Medulla oblongata (tissue), 1 donor: ENCODE measurements around the gene LCP1.

Experiments
- DNase-seq: peaks from one replicate; pipeline ENCODE4 v3.0.0-alpha.2; 2015; ENCODE audit errors: extremely low spot score

LCP1 gene

DNA sequence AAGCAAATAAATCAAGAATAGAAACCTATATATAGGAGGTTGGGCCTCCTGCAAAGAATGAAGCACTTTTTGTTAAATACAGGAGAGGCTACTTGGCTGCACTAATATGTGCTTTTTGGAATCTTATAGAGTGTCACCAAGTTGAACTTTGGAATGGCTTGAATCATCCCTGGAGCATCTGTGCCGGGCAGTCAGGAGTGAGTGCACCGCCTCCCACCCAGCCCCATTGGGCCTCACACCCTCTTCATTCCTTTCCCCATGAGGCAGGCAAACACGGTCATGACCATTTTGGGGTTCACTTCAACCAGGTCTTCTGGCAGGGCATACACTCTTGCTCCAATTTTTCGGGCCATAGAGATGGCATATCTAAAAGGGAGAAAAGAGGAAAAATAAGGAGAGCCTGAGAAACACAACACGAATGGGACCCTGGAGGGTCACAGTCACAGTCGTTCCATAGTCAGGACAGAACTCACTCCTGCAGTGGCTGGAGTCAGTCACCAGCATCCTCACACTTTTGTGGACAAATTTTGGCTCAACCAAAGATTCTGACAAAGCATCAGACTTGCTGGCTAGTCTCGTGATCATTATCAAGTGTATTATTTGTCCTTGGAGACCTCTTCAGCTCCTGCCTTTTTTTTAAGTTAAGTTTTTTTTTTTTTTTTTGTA lies 54.5 kb downstream of the LCP1 start:
- no peak for DNase-seq

- peak; percentile 95 for DNase-seq
Observed at GRCh38 chr13:46126552-46127357, 55.2 kb downstream of the LCP1 start.

GRCh38 chr13:46126056-46126455 lies 55.9 kb downstream of the LCP1 start:
- DNase-seq, result no peak

GRCh38 chr13:46124967-46125933 lies 56.7 kb downstream of the LCP1 start:
- no peak for DNase-seq

DNA sequence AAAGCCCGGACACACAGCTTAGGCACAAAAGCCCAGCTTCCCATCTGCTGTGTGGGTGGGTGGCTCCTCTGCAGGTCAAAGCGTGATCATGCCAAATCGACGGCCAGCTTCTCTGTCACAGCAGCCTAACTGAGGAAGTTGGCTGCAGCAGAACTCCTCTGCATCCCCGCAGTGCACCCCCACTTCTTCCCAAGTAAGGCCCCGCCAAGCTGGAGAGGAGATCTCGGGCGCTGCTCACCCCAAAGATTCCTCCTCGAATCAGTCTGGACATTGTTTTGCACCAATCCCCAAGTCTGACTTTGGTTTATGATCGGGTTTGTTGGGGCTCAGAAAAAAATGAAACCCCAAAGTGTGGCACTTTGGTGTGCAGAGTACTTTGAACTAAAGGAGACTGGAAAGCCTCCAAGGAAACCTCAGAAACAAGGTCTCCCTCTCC lies 57.4 kb downstream of the LCP1 start:
- no peak for DNase-seq

- no peak for DNase-seq
Observed at GRCh38 chr13:46122304-46122703, 59.7 kb downstream of the LCP1 start.

DNA sequence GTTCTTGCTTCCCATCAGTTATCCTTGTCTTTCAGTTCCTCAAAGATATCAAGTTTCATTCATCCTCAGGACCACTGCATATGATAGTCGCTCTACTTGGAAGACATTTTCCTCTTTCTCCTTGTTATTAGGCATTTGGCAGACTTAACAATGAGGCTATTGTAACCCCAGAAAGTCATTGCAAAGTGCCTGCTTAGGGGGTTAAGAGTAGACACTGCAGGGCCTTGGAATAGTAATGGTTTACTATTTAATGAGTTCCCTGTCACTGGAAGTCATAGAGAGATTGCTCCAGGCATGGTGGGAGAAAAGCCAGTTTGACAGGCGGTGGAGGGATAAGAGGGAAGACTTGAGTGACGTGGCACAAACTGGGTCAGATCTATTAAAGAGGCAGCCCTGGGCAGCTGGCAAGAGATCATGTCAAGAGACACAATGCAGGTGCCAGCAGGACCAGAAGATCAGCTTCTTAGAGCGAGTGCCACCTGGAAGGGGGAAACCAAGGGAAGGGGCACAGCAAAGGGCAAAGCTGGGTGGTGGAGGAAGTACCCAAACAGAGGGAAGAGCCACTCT lies 60.3 kb downstream of the LCP1 start:
- DNase-seq, result no peak

DNA sequence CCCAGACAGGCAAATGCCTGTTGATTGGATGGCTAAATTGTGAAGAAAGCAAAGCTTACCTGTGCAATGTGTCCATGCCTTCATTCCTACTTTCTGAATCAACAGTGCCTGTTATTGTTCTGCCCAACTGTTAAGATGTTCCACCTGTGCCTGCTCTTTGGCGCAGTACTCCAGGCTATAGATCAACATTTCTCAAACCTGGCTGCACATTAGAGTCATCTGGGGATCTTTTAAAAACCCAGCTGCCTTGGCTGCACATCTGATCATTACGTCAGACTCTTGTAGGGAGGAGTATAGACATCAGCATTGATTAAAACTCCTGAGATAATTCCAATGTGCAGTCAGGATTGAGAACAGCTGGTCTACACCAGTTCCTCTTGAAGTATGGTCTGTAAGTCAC lies 60.9 kb downstream of the LCP1 start:
- DNase-seq, result no peak

GRCh38 chr13:46119883-46120614 lies 61.9 kb downstream of the LCP1 start:
- no peak for DNase-seq

DNA sequence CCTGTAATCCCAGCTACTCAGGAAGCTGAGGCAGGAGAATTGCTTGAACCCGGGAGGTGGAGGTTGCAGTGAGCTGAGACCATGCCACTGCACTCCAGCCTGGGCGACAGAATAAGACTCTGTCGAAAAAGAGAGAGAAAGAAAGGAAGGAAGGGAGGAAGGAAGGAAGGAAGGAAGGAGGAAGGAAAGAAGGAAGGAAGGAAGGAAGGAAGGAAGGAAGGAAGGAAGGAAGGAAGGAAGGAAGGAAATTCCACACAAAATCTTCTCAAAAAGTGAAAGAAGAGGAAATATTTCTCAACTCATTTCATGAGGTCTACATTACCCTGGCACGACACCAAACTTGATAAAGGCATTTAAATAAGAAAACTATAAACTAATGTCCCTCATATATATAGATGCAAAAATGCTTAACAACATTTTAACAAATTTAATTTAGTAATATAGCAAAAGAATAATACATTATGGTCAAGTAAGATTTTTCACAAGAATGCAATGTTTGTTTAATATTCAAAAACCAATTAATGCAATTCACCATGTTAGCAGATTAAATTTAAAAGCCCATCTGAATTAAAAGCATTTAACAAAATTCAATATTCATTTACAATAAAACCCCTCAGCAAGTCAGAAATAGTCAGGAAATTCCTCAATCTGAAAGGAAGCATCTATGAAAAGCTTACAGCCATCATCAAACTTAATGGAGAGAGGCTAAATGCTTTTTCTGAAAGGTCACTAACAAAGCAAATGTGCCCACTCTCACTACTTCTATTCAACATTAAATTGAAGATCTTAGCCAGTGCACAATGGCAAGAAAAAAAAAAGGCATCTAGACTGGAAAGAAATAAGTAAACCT lies 65.1 kb downstream of the LCP1 start:
- no peak for DNase-seq

DNA sequence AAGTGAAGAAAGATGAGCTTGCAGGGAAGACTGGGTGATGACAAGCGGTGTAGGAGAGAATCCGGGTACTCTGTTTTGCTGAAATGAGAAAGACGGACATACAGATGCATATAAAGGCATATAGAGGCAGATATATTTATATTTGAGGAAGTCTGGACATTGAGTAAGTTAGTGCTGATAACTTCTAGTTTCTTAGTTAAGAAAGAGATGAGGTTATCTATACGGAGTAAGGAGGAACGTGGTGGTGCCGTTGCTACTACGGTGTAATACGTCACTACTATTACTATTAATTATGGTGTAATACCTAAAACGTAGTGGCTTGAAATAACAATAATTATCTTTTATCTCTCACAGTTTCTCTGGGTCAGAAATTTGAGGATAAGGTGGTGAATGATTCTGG lies 67.4 kb downstream of the LCP1 start:
- DNase-seq, result no peak

GRCh38 chr13:46113596-46113995 lies 68.4 kb downstream of the LCP1 start:
- DNase-seq, result no peak

DNA sequence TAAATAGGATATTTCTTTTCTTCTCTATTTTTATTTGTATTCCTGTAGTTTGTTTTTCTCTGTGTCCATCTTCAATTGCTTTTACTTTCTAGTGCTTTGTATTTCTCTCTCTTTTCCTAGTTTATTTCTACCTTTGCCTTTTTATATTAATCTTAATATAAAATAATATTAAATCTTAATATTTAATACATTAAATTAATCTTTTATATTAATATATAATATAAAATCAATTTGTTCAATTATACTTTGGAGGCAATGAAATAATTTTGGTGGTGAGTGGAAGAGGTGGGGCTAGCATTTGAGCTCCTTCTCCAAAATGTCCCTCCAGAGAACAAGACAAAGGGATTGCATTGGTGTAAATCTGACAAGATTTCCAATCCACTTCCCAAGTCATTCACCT lies 70.8 kb downstream of the LCP1 start:
- no peak for DNase-seq

GRCh38 chr13:46109451-46109850 lies 72.5 kb downstream of the LCP1 start:
- no peak for DNase-seq

GRCh38 chr13:46106839-46107371 lies 75.1 kb downstream of the LCP1 start:
- no peak for DNase-seq

- DNase-seq, result no peak
Observed at GRCh38 chr13:46104868-46105267, 77.1 kb downstream of the LCP1 start, which contains the start of gene CPB2. TSS of gene CPB2 (minus strand) at chr13:46105033. CDS start at chr13:46105009, 24 bp downstream.

GRCh38 chr13:46103037-46103436 lies 78.9 kb downstream of the LCP1 start:
- DNase-seq, result no peak

DNA sequence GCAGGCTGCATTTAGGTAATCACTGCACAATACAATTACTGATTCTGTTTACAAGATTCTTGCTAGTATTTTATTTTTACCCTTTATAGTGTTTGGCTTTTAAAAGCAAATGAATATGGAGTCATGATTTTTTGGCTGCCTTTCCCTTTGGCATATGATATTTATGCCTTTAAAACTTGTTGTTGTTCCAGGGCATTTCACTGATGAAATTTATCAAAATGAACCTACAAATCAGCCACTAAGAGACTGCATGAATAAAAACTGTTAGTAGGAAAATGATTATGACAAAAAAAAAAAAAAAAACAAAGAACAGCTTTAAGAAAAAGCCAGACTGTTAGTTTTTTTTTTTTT lies 79.7 kb downstream of the LCP1 start:
- no peak for DNase-seq

- DNase-seq, result peak; percentile 44
Observed at GRCh38 chr13:46101484-46102254, 80.3 kb downstream of the LCP1 start.
